ENCODE measurements around the gene INPP5K.

INPP5K gene

DNA sequence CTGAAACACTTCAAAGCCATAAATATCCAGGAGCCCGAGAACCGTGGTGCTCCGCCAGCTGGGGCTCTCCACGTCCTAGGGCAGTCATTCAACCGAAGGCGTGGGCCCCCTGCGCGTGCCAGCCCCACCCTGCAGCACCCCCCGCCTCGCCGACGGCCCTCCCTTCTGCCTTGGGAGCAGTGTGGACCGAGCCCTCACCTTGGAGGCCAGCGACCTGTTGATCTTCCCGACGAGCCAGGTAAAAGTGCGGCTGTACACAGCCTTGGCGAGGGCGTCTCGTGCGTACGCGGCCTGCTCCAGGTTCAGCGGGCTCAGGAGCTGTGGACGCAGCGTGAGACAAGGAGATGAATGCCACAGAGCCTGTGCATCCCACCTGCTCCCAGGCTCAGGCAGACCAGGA is 38.0 kb downstream of the INPP5K start:
- no peak for TF ChIP-seq CTCF (conservative IDR thresholded peaks at IDR 0.05)
- no peak overlapping the region for H3K27ac ChIP-seq

DNA sequence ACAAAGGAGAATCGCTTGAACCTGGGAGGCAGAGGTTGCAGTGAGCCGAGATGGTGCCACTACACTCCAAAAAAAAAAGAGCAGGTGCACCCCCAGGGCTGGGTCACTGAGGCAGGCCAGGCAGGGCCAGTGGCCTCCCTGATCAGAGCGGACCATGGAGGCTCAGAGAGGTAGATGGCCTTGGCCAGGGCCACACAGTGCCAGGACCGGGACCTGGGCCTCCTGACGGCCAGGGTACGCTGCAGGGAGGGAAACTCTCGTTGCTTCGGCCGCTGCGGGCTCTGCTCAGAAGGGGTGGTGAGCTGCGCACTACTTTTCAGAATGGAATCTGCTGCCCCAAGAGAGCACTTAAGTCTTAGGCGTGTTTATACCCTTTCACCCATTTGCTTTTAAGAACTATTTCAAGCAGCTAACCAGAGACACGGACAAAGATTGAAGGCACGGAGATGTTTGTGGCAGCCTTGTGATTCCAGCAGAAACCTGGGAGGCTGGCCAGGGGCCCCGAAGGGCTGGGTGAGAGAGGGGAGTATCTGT is 41.0 kb downstream of the INPP5K start:
- TF ChIP-seq CTCF (conservative IDR thresholded peaks at IDR 0.05), result no peak

GRCh38 chr17:1474402-1475189 is 41.8 kb downstream of the INPP5K start:
- H3K27ac ChIP-seq, result no peak overlapping the region
- TF ChIP-seq CTCF (conservative IDR thresholded peaks at IDR 0.05), result no peak

More for the DNA sequence above, 41.0 kb downstream of the INPP5K start:
- H3K27ac ChIP-seq, result no peak overlapping the region

DNA sequence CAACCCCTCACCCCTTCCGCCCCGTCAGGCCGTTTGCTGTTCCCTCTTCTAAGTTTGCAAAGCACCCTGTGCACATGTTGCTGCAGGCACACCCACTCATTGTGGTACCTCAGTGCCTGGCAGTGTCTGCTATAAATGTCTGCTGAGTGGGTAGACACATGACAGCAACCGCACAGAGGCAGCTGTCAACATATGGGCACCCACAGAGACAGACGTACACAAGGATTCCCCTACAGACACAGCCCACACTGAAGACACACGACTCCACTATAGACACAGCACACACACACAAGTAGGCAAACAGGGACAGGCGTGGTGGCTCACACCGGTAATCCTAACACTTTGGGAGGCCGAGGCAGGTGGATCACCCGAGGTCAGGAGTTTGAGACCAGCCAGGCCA is 42.6 kb downstream of the INPP5K start:
- no peak for TF ChIP-seq CTCF (conservative IDR thresholded peaks at IDR 0.05)
- no peak overlapping the region for H3K27ac ChIP-seq

- TF ChIP-seq CTCF (conservative IDR thresholded peaks at IDR 0.05), result no peak
- no peak overlapping the region for H3K27ac ChIP-seq
Measured at GRCh38 chr17:1473170-1473569, 43.2 kb downstream of the INPP5K start.

- no peak overlapping the region for H3K27ac ChIP-seq
- TF ChIP-seq CTCF (conservative IDR thresholded peaks at IDR 0.05), result no peak
Measured at GRCh38 chr17:1471911-1472821, 44.2 kb downstream of the INPP5K start.

DNA sequence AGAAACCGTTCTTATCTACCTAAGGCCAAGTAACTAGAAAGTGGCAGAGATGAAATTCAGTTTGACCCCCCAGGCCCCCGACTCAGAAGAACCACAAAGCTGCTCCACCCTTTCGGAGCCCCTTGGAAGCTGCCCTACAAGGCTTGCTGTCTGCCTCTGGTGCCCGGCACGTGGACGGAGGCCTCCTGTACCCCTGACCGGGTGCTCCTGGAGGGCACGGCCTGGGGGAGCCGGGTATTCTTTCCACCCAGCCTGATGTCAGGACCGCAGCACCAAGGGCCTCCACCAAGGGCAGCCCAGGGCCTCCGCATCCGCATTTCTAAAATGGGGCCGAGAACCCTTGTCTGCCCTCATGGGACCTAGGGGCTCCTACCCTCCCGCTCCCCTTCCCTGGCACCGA is 44.9 kb downstream of the INPP5K start:
- no peak for TF ChIP-seq CTCF (conservative IDR thresholded peaks at IDR 0.05)
- no peak overlapping the region for H3K27ac ChIP-seq

Measured in VCaP (cell line).